Thyroid gland (tissue), 4 donors: ENCODE results near the gene LRCH3. TPM values are rescaled to one million over a fixed set of nuclear protein-coding genes. Genes with fewer than 3 reads are reported as not detected.

ENCODE experiments used
- DNase-seq, 2 donors: peaks; one replicate each; pipeline ENCODE4 v3.0.0-alpha.2; 2019
- H3K27ac ChIP-seq, 3 donors: fragments of 200-600 bp; sonication (generic); 1 replicate in 2 of 3; 2 replicates in 1 of 3; pipeline ENCODE4 v1.5.1; 2016 to 2019; ENCODE audit warnings: mild to moderate bottlenecking in 1 of 3, moderate library complexity in 1 of 3
- H3K27me3 ChIP-seq: fragments of 200-600 bp; sonication (generic); one replicate; pipeline ENCODE4 v1.5.1; 2019
- H3K36me3 ChIP-seq, 2 donors: fragments of 200-600 bp; sonication (generic); one replicate each; pipeline ENCODE4 v1.5.1; 2016 to 2019
- H3K4me1 ChIP-seq, 2 donors: fragments of 200-600 bp; sonication (generic); one replicate each; pipeline ENCODE4 v1.5.1; 2017 to 2019
- H3K4me3 ChIP-seq, 3 donors: fragments of 200-600 bp; sonication (generic); replicated peaks in 1 of 3; 1 replicate in 2 of 3; 2 replicates in 1 of 3; pipeline ENCODE4 v1.5.1; 2016; ENCODE audit warnings: mild to moderate bottlenecking in 1 of 3
- H3K9me3 ChIP-seq: fragments of 200-600 bp; sonication (generic); one replicate; pipeline ENCODE4 v1.5.1; 2017
- POLR2A ChIP-seq, 2 donors: fragments of 450-650 bp; IDR thresholded peaks; one replicate each; pipeline ENCODE4 v1.6.1; 2017; ENCODE audit warnings: antibody characterized with exemption in 2 of 2, mild to moderate bottlenecking in 2 of 2, moderate library complexity in 1 of 2
- WGBS, 2 donors: methylation state at CpG; one replicate each; pipeline ENCODE4 v1.1.5; 2017; 5-methylcytosine and 5-hydroxymethylcytosine counted together
- intact Hi-C: fragments of 100-400 bp; cut with DNase I; formaldehyde crosslinking; loops from one replicate; pipeline ENCODE4 v1.15.1; 2023
- small RNA-seq: library from RNA; depleted of rRNA; stranded (forward); fragments of <200 nt; gene quantifications from one replicate; pipeline ENCODE3, GENCODE V24; 2016
- total RNA-seq, 4 donors: library from RNA; depleted of rRNA; stranded (reverse); fragments of >200 nt; gene quantifications; one replicate each; pipeline ENCODE4 v1.2.3, GENCODE V29; 2016
- TF ChIP-seq, protein P1 (sequence below), 6 experiments: fragments of 200-600 bp in 3 of 6; fragments of 450-650 bp in 3 of 6; sonication (generic) in 3 of 6; IDR thresholded peaks; one replicate each; pipeline ENCODE4 v1.5.1; 2016 to 2019; ENCODE audit warnings: antibody characterized with exemption in 6 of 6, mild to moderate bottlenecking in 2 of 6, inconsistent platforms in 1 of 6, moderate library complexity in 1 of 6

LRCH3 gene
- total RNA-seq, 4 donors from 2014 or later, result 36.7 to 68.3 (median 54.9) TPM

DNA sequence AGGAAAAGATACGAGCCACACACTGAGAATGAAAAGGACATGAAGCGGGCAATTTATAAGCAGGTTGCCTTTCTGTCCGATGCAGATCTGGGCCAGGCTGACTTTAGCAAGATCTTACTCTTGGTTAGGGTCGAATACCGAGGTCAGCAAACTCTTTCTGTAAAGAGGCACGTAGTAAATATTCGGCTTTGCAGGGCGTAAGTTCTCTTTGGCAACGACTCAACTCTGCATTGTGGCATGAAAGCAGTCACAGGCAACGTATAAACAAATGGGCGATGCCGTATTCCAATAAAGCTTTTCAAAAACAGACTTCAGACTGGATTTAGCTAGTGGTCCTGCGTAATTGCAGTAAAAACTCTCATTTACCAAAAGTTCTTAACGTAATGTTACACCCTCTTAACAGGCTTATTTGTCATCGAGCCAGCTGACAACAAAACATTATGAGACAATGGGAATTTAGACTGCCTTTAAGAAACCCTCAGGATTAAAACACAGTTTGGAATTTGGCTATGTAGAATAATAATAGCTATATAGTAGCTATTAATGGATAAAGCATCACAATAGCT, 145.8 kb downstream of the LRCH3 start:
- Histone ChIP-seq H3K27ac (no peak overlapping the region), H3K27me3 (no peaks in the 10 kb centered on the region), H3K36me3 (no peaks in the 10 kb centered on the region), H3K9me3 (no peaks in the 10 kb centered on the region), H3K4me1 (no peaks in the 10 kb centered on the region), H3K4me3 (no peak overlapping the region)
- intact Hi-C loops, result no loop called here
- WGBS, 2 donors, result 93 to 95% methylated on average over 15 of the region's 15 CpGs
- DNase-seq, result no peak
- no peak for TF ChIP-seq POLR2A (IDR thresholded peaks at IDR 0.05)
- TF ChIP-seq, protein P1, sequence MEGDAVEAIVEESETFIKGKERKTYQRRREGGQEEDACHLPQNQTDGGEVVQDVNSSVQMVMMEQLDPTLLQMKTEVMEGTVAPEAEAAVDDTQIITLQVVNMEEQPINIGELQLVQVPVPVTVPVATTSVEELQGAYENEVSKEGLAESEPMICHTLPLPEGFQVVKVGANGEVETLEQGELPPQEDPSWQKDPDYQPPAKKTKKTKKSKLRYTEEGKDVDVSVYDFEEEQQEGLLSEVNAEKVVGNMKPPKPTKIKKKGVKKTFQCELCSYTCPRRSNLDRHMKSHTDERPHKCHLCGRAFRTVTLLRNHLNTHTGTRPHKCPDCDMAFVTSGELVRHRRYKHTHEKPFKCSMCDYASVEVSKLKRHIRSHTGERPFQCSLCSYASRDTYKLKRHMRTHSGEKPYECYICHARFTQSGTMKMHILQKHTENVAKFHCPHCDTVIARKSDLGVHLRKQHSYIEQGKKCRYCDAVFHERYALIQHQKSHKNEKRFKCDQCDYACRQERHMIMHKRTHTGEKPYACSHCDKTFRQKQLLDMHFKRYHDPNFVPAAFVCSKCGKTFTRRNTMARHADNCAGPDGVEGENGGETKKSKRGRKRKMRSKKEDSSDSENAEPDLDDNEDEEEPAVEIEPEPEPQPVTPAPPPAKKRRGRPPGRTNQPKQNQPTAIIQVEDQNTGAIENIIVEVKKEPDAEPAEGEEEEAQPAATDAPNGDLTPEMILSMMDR (IDR thresholded peaks at IDR 0.05), result no peak

Small RNA genes lying within 50 kb of the gene (small RNA-seq; reads per million reads assigned to genes)
- not detected for gene RNU6-858P

Other genes with a start within 250 kb of the LRCH3 start
- 10 to 100 TPM; 37.1 to 83.1 (median 57.8) TPM for gene BDH1, start 235.3 kb upstream of the LRCH3 start, total RNA-seq
- gene RUBCN, start 54.4 kb upstream of the LRCH3 start, total RNA-seq, result 10 to 100 TPM; 36.8 to 56.7 (median 46.4) TPM
- 10 to 100 TPM; 34.2 to 46.2 (median 40.3) TPM for gene FYTTD1, start 41.4 kb upstream of the LRCH3 start, total RNA-seq
- 1,000 to 10,000 TPM in 1 of 4 donors, 100 to 1,000 TPM in 3; 514 to 2,067 (median 704) TPM for gene RPL35A, start 158.9 kb downstream of the LRCH3 start, total RNA-seq
- 10 to 100 TPM in 3 of 4 donors, 1 to 10 TPM in 1; 9.8 to 12.5 (median 10.9) TPM for gene LMLN, start 169.0 kb downstream of the LRCH3 start, total RNA-seq